Neuronal stem cell (in vitro differentiated cells): ENCODE results near the gene PLCL2.

Source experiments
- DNase-seq: peaks from one replicate; pipeline ENCODE4 v3.0.0-alpha.2; 2013; ENCODE audit warnings: low spot score
- H2AFZ ChIP-seq: one replicate; pipeline ENCODE4 v1.6.1; 2013; ENCODE audit warnings: mild to moderate bottlenecking, low read length, inconsistent platforms
- H2AK5ac ChIP-seq: 2 replicates; pipeline ENCODE4 v1.6.1; 2013; ENCODE audit warnings: low read depth, mild to moderate bottlenecking, inconsistent platforms, low read length, moderate library complexity, mixed read lengths
- H2BK120ac ChIP-seq: 2 replicates; pipeline ENCODE4 v1.6.1; 2013; ENCODE audit warnings: low read depth, mild to moderate bottlenecking, inconsistent platforms, low read length, moderate library complexity, mixed read lengths
- H2BK12ac ChIP-seq: one replicate; pipeline ENCODE4 v1.6.1; 2013; ENCODE audit warnings: low read length, inconsistent platforms
- H2BK15ac ChIP-seq: 2 replicates; pipeline ENCODE4 v1.6.1; 2013; ENCODE audit warnings: mild to moderate bottlenecking, low read length, inconsistent platforms, mixed read lengths
- H2BK5ac ChIP-seq: one replicate; pipeline ENCODE4 v1.6.1; 2013; ENCODE audit warnings: inconsistent platforms, mild to moderate bottlenecking, low read length, moderate library complexity
- H3K14ac ChIP-seq: one replicate; pipeline ENCODE4 v1.6.1; 2013; ENCODE audit warnings: low read length, inconsistent platforms
- H3K18ac ChIP-seq: 2 replicates; pipeline ENCODE4 v1.6.1; 2013; ENCODE audit warnings: low read length, inconsistent platforms
- H3K23ac ChIP-seq: 2 replicates; pipeline ENCODE4 v1.6.1; 2013; ENCODE audit warnings: low read depth, mild to moderate bottlenecking, mixed read lengths, low read length, inconsistent platforms; ENCODE audit not compliant: poor library complexity
- H3K27ac ChIP-seq: replicated peaks from 3 replicates; pipeline ENCODE4 v1.5.1; 2013; ENCODE audit warnings: low read length, inconsistent platforms
- H3K27me3 ChIP-seq, 3 experiments: 2 replicates each; pipeline ENCODE4 v1.6.1; 2013; ENCODE audit warnings: low read length in 3 of 3, mild to moderate bottlenecking in 2 of 3, inconsistent platforms in 1 of 3, low read depth in 1 of 3, mixed read lengths in 1 of 3, moderate library complexity in 1 of 3; ENCODE audit not compliant: control insufficient read depth in 3 of 3, insufficient read depth in 3 of 3
- H3K36me3 ChIP-seq, 2 donors: replicated peaks in 1 of 2; 2 replicates each; pipeline ENCODE4 v1.6.1; 2013; ENCODE audit warnings: low read length in 2 of 2; ENCODE audit not compliant: control insufficient read depth in 2 of 2, insufficient read depth in 2 of 2
- H3K4ac ChIP-seq: 2 replicates; pipeline ENCODE4 v1.6.1; 2013; ENCODE audit warnings: inconsistent platforms, mild to moderate bottlenecking, low read length, moderate library complexity
- H3K4me1 ChIP-seq, 2 donors: 1 replicate in 1 of 2; 2 replicates in 1 of 2; pipeline ENCODE4 v1.6.1; 2013; ENCODE audit warnings: low read length in 2 of 2, low read depth in 1 of 2; ENCODE audit not compliant: control insufficient read depth in 2 of 2, insufficient read depth in 1 of 2
- H3K4me2 ChIP-seq: one replicate; pipeline ENCODE4 v1.6.1; 2013; ENCODE audit warnings: mild to moderate bottlenecking, low read length, inconsistent platforms; ENCODE audit not compliant: insufficient read depth, poor library complexity, severe bottlenecking
- H3K4me3 ChIP-seq, 2 donors: 2 replicates each; pipeline ENCODE4 v1.5.1; 2013; ENCODE audit warnings: low read length in 2 of 2, mild to moderate bottlenecking in 2 of 2, inconsistent platforms in 1 of 2, moderate library complexity in 1 of 2
- H3K79me1 ChIP-seq: one replicate; pipeline ENCODE4 v1.6.1; 2013; ENCODE audit warnings: low read depth, mild to moderate bottlenecking, inconsistent platforms, low read length, moderate library complexity
- H3K9ac ChIP-seq: one replicate; pipeline ENCODE4 v1.6.1; 2013; ENCODE audit warnings: mild to moderate bottlenecking, low read depth, low read length, inconsistent platforms; ENCODE audit not compliant: poor library complexity
- H3K9me3 ChIP-seq, 2 donors: replicated peaks in 1 of 2; 2 replicates each; pipeline versions ENCODE3 to v1.6.1; 2013; ENCODE audit warnings: low read length in 2 of 2, mild to moderate bottlenecking in 2 of 2, inconsistent platforms in 1 of 2, low read depth in 1 of 2, mixed read lengths in 1 of 2, moderate library complexity in 1 of 2; ENCODE audit not compliant: control insufficient read depth in 2 of 2, insufficient read depth in 1 of 2
- H4K8ac ChIP-seq: one replicate; pipeline ENCODE4 v1.6.1; 2013; ENCODE audit warnings: low read depth, mild to moderate bottlenecking, inconsistent platforms, low read length, moderate library complexity
- H4K91ac ChIP-seq: one replicate; pipeline ENCODE4 v1.6.1; 2013; ENCODE audit warnings: low read length, low read depth, mild to moderate bottlenecking, inconsistent platforms; ENCODE audit not compliant: poor library complexity
- WGBS, 2 donors: extraction: QIAGEN DNeasy Blood & Tissue Kit; methylation state at CpG; one replicate each; pipeline ENCODE4 v1.1.7; 2013; ENCODE audit warnings: missing lambda C conversion rate in 2 of 2, mixed read lengths in 1 of 2; ENCODE audit not compliant: insufficient read length in 2 of 2, insufficient replicate concordance in 1 of 2; ENCODE audit errors: extremely low coverage in 2 of 2; 5-methylcytosine and 5-hydroxymethylcytosine counted together

Gene PLCL2

DNA sequence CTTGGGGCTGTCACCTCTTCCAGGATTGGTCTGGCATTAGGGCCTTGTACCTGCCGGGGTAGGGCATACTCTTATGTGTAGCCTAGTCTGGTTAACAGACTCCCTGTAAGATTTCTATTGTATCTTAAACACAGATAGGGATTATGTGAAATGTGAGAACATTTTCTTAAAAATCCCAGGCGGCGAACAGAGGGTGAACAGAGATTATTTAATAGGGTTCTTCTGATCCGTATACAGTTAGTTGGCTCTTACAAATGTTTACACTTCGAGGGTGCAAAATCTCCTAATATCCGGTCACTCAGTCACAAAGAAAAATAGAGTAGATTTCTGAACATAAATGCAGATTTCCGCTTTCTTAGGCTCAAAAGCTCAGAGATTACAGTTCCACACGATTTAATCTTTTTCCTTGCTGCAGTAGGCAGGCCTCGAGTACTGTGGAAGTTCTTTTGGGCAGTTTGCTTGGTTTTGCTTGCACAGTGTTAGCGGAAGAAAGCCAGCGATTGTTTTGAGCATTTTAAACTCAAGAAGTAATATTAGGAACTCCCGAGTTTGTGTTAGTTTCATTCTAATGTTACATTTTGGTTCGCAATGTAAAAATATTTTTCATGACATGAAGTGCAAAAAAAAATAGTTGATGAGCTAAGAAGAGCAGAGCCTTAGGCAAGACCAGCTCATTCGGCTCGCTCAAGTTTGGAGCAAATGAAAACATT lies 993 bp downstream of the PLCL2 start:
- no peak overlapping the region for H3K18ac ChIP-seq
- no peaks in the 10 kb centered on the region for H3K36me3 ChIP-seq
- no peak overlapping the region for H3K23ac ChIP-seq
- peaks cover 0 to 13% (median 0%) of the 10 kb centered on the region in 3 experiments for H3K27me3 ChIP-seq
- H2BK120ac ChIP-seq: no peak overlapping the region
- H2AFZ ChIP-seq: peak overlapping the region; percentile 98
- H2AK5ac ChIP-seq: no peak overlapping the region
- no peak overlapping the region for H3K4ac ChIP-seq
- no peak overlapping the region for H4K8ac ChIP-seq
- H3K14ac ChIP-seq: no peak overlapping the region
- peaks cover 1 to 6% of the 10 kb centered on the region in 2 donors for H3K4me1 ChIP-seq
- DNase-seq: no peak
- no peak overlapping the region for H2BK15ac ChIP-seq
- H2BK12ac ChIP-seq: no peak overlapping the region
- H4K91ac ChIP-seq: no peak overlapping the region
- H3K27ac ChIP-seq: no peak overlapping the region
- H3K9me3 ChIP-seq: no peaks in the 10 kb centered on the region
- WGBS, 2 donors: no CpG with 5 or more reads among the region's 15 CpGs
- no peak overlapping the region for H2BK5ac ChIP-seq
- H3K79me1 ChIP-seq: no peaks in the 10 kb centered on the region
- H3K4me3 ChIP-seq: peak overlapping the region; percentile 87 to 91
- H3K9ac ChIP-seq: no peak overlapping the region
- H3K4me2 ChIP-seq: peak overlapping the region; percentile 75

- Histone ChIP-seq H3K23ac (no peak overlapping the region), H3K36me3 (no peaks in the 10 kb centered on the region), H3K4me1 (peaks cover 4 to 8% of the 10 kb centered on the region in 2 donors), H3K4me2 (no peak overlapping the region), H3K4me3 (peak overlapping the region in 1 of 2 donors; percentile 91), H3K4ac (no peak overlapping the region), H4K91ac (no peak overlapping the region), H3K27me3 (peaks cover 0 to 13% (median 0%) of the 10 kb centered on the region in 3 experiments), H2AFZ (peak overlapping the region; percentile 98), H3K79me1 (no peaks in the 10 kb centered on the region), H3K27ac (no peak overlapping the region), H3K14ac (no peak overlapping the region), H2BK120ac (no peak overlapping the region), H2AK5ac (no peak overlapping the region), H3K9ac (no peak overlapping the region), H2BK5ac (no peak overlapping the region), H4K8ac (no peak overlapping the region), H2BK15ac (no peak overlapping the region), H2BK12ac (no peak overlapping the region), H3K18ac (no peak overlapping the region), H3K9me3 (no peaks in the 10 kb centered on the region)
- WGBS, 2 donors: no CpG with 5 or more reads among the region's 3 CpGs
- no peak for DNase-seq
Measured at GRCh38 chr3:16886303-16886683, 1.5 kb downstream of the PLCL2 start.

DNA sequence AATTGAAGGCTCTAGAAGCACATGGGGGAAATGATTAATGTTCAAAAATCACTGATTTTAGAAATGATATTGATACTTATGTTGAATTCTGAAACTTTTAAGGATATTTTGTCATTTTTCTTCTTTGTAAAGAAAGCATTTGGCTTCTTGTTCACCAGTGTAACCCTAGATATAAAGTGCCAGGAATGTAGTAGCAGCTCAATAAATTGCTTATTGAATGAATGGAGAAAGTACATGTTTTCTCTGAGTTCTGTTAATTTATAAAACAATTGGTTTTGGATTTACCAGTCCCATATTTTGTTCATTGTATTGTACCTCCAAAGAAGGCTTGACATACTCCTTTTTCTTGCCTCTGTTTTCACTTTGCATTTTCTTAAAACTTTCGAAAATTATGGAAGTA lies 2.4 kb downstream of the PLCL2 start:
- Histone ChIP-seq H3K4ac (no peak overlapping the region), H2BK15ac (no peak overlapping the region), H3K4me2 (no peak overlapping the region), H4K8ac (no peak overlapping the region), H2AFZ (no peak overlapping the region), H2BK12ac (no peak overlapping the region), H2BK5ac (no peak overlapping the region), H3K27ac (no peak overlapping the region), H4K91ac (no peak overlapping the region), H3K27me3 (peaks cover 0 to 9% (median 0%) of the 10 kb centered on the region in 3 experiments), H2BK120ac (no peak overlapping the region), H3K23ac (no peak overlapping the region), H2AK5ac (no peak overlapping the region), H3K9me3 (no peaks in the 10 kb centered on the region), H3K4me3 (no peak overlapping the region), H3K14ac (no peak overlapping the region), H3K4me1 (peaks cover 4 to 8% of the 10 kb centered on the region in 2 donors), H3K18ac (no peak overlapping the region), H3K79me1 (no peaks in the 10 kb centered on the region), H3K9ac (no peak overlapping the region), H3K36me3 (no peaks in the 10 kb centered on the region)
- no CpG with 5 or more reads among the region's 1 CpG for WGBS, 2 donors
- no peak for DNase-seq

GRCh38 chr3:16888356-16888755 lies 3.6 kb downstream of the PLCL2 start:
- no peaks in the 10 kb centered on the region for H3K36me3 ChIP-seq
- no peak overlapping the region for H2BK12ac ChIP-seq
- H3K14ac ChIP-seq: no peak overlapping the region
- DNase-seq: no peak
- no peak overlapping the region for H3K27ac ChIP-seq
- H2BK15ac ChIP-seq: no peak overlapping the region
- H3K79me1 ChIP-seq: no peaks in the 10 kb centered on the region
- no peak overlapping the region for H4K8ac ChIP-seq
- no peak overlapping the region for H3K4ac ChIP-seq
- H2BK120ac ChIP-seq: no peak overlapping the region
- H2AK5ac ChIP-seq: no peak overlapping the region
- H3K27me3 ChIP-seq: peaks cover 0 to 4% (median 0%) of the 10 kb centered on the region in 3 experiments
- no peaks in the 10 kb centered on the region for H3K9me3 ChIP-seq
- H3K4me2 ChIP-seq: no peak overlapping the region
- no peak overlapping the region for H2AFZ ChIP-seq
- no CpG with 5 or more reads among the region's 3 CpGs for WGBS, 2 donors
- H3K23ac ChIP-seq: no peak overlapping the region
- no peak overlapping the region for H3K18ac ChIP-seq
- no peak overlapping the region for H3K9ac ChIP-seq
- H3K4me1 ChIP-seq: peaks cover 4 to 8% of the 10 kb centered on the region in 2 donors
- no peak overlapping the region for H4K91ac ChIP-seq
- H3K4me3 ChIP-seq: no peak overlapping the region
- no peak overlapping the region for H2BK5ac ChIP-seq
